Measurements from ENCODE around the gene RANBP17. TPM values are rescaled to one million over a fixed set of nuclear protein-coding genes. Genes with fewer than 3 reads are reported as not detected.

The RANBP17 gene
- total and polyA plus RNA-seq, 2 of the 4 experiments (the other 2 are of a cell fraction) = 8.2 to 29.0 TPM

DNA sequence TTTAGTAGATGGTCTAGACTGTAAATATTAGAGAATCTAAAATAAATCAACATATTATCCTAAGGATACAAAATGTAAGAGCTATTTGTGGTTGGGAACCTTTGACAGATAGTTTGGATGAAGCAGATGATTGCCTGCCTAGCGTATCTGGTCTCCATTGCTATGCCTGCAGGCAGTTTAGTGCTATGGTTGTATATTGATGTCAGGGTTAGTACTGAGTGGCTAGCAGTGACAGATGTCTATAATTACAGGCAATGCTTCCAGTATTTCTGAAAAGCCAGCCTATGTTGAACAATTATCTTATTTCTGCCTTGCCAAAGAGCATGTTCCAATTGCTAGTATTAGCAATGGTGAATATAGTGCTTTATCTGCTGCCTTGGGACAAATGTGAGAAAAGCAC, 296.0 kb downstream of the RANBP17 start:
- ATAC-seq (ENCODE audit: low read depth) (peak; percentile 31; the same call in 1 of the 2 replicates), DNase-seq (no peak)
- no peak overlapping the region for H3K27ac ChIP-seq (ENCODE audit: insufficient read depth, low read length)
- no peak overlapping the region for H2BK20ac ChIP-seq (ENCODE audit: low read depth, low read length)
- dilution Hi-C loops (cut with HindIII; ENCODE audit: low sequenced_read_pairs, unreplicated experiment) = no loop called here
- H2BK120ac ChIP-seq (ENCODE audit: low read depth, low read length) = no peak overlapping the region
- no peaks in the 10 kb centered on the region for H3K36me3 ChIP-seq (ENCODE audit: control insufficient read depth, insufficient read depth, low read length)
- no peak overlapping the region for H2BK15ac ChIP-seq (ENCODE audit: low read depth, low read length)
- no peak overlapping the region for H3K23ac ChIP-seq (ENCODE audit: low read depth, low read length)
- H3K4ac ChIP-seq (ENCODE audit: low read depth, low read length) = no peak overlapping the region
- no peak overlapping the region for H2AK9ac ChIP-seq (replicated peaks; ENCODE audit: low read depth, low read length, poor library complexity)
- H4K91ac ChIP-seq (ENCODE audit: insufficient read depth, low read depth, low read length) = no peak overlapping the region
- peak overlapping the region; percentile 44; the same call in 1 of the 2 replicates for H2AK5ac ChIP-seq (ENCODE audit: low read depth, low read length)
- WGBS, 2 experiments (ENCODE audit: extremely low coverage in 2 of 2, insufficient read length in 1 of 2) = no CpG with 5 or more reads among the region's 1 CpG
- TF ChIP-seq MAFK (IDR thresholded peaks at IDR 0.05; ENCODE audit: low read depth, low read length) (no peak), BHLHE40 (IDR thresholded peaks at IDR 0.05; ENCODE audit: low read depth, low read length) (no peak), POLR2A (IDR thresholded peaks at IDR 0.05; ENCODE audit: low read depth, low read length) (no peak), RFX5 (IDR thresholded peaks at IDR 0.05; ENCODE audit: low read depth, low read length) (no peak), ELK1 (IDR thresholded peaks at IDR 0.05; ENCODE audit: borderline replicate concordance, low read depth, low read length) (no peak), USF2 (IDR thresholded peaks at IDR 0.05; ENCODE audit: low read depth, low read length) (no peak), FOS (IDR thresholded peaks at IDR 0.05; ENCODE audit: low read depth, low read length) (no peak), MXI1 (IDR thresholded peaks at IDR 0.05; ENCODE audit: borderline replicate concordance, low read depth, low read length) (no peak), RAD21 (IDR thresholded peaks at IDR 0.05; ENCODE audit: low read length) (no peak)
- TF ChIP-seq, protein P1, sequence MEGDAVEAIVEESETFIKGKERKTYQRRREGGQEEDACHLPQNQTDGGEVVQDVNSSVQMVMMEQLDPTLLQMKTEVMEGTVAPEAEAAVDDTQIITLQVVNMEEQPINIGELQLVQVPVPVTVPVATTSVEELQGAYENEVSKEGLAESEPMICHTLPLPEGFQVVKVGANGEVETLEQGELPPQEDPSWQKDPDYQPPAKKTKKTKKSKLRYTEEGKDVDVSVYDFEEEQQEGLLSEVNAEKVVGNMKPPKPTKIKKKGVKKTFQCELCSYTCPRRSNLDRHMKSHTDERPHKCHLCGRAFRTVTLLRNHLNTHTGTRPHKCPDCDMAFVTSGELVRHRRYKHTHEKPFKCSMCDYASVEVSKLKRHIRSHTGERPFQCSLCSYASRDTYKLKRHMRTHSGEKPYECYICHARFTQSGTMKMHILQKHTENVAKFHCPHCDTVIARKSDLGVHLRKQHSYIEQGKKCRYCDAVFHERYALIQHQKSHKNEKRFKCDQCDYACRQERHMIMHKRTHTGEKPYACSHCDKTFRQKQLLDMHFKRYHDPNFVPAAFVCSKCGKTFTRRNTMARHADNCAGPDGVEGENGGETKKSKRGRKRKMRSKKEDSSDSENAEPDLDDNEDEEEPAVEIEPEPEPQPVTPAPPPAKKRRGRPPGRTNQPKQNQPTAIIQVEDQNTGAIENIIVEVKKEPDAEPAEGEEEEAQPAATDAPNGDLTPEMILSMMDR (conservative IDR thresholded peaks at IDR 0.05; ENCODE audit: low read depth, low read length) = no peak
- H3K14ac ChIP-seq (replicated peaks; ENCODE audit: low read depth, low read length) = no peak overlapping the region
- H3K4me3 ChIP-seq (ENCODE audit: insufficient read depth, low read depth, low read length) = no peak overlapping the region
- H3K56ac ChIP-seq (ENCODE audit: extremely low read depth, insufficient read depth, low read length) = no peak overlapping the region
- no peaks in the 10 kb centered on the region for H3K4me1 ChIP-seq (ENCODE audit: control insufficient read depth, insufficient read depth, low read length)
- no peak overlapping the region for H2AFZ ChIP-seq (replicated peaks; ENCODE audit: low read length, poor library complexity)
- H3K9me1 ChIP-seq (ENCODE audit: insufficient read depth, low read length) = no peaks in the 10 kb centered on the region
- H4K5ac ChIP-seq (ENCODE audit: low read depth, low read length) = no peak overlapping the region
- BruUV-seq (replicated peaks) = no TSS peak
- no peaks in the 10 kb centered on the region for H3K27me3 ChIP-seq (ENCODE audit: control insufficient read depth, insufficient read depth, low read length)
- ChIA-PET CTCF (interaction anchor here (1.0 kb wide), 1 partner anchor 9 kb away, joined by 3 read pairs; no protein-coding TSS in a partner anchor), POLR2A (ENCODE audit: unreplicated experiment) (interaction anchor here (0.6 kb wide), 1 partner anchor 173 kb away, joined by 4 read pairs; no protein-coding TSS in a partner anchor)
- no peaks in the 10 kb centered on the region for H4K20me1 ChIP-seq (ENCODE audit: insufficient read depth, low read length)
- H3K9ac ChIP-seq (ENCODE audit: low read depth, low read length) = no peak overlapping the region
- H2BK5ac ChIP-seq (ENCODE audit: low read depth, low read length, poor library complexity, severe bottlenecking) = no peak overlapping the region
- H3K18ac ChIP-seq (ENCODE audit: low read depth, low read length) = no peak overlapping the region
- H3K9me3 ChIP-seq (ENCODE audit: control insufficient read depth, insufficient read depth, low read length) = no peaks in the 10 kb centered on the region
- H3K4me2 ChIP-seq (ENCODE audit: low read depth, low read length) = no peak overlapping the region
- no peaks in the 10 kb centered on the region for H3K79me1 ChIP-seq (ENCODE audit: low read depth in 1 of 2, low read length in 2 of 2)
- in situ Hi-C loops (cut with MboI; ENCODE audit: low sequenced_read_pairs) = loop anchor here (25.0 kb wide), 1 partner anchor 345 kb away; no protein-coding TSS in a partner anchor
- no peak overlapping the region for H4K8ac ChIP-seq (ENCODE audit: low read depth in 2 of 2, low read length in 2 of 2)
- intact Hi-C loops (cut with micrococcal nuclease) = no loop called here

Data from IMR-90 (cell line).